Measurements from ENCODE around the gene GPRIN1.

Gene GPRIN1

DNA sequence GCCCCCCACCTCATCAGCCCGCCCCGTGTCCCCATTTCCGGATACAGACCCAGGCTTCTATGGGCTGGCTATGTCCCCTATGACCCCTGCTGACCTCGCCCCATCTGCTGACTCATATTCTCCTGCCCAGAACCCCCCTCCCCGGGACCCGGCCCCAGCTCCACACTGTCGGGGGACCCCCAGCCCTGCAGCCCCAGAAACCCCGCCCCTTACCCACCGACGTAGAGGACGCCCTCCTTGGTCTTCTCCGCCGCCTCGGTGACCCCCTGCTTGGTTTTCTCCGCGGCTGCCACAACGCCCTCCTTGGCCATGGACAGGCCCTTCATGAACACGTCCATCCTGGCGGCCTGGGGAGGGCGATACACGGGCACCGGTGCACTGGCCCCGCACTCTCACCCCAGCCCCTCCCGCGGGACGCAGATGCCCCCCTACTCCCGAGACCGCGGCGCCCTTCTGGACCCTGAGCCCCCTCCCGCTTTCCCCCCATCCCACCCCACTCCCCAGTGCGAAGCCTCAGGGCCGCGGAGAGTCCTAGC, 19.4 kb upstream of the GPRIN1 start:
- no peak overlapping the region for H3K4me3 ChIP-seq (ENCODE audit: severe bottlenecking)
- DNase-seq (ENCODE audit: low spot score) (no peak), ATAC-seq (ENCODE audit: low read depth) (no peak)
- TF ChIP-seq, protein P1, sequence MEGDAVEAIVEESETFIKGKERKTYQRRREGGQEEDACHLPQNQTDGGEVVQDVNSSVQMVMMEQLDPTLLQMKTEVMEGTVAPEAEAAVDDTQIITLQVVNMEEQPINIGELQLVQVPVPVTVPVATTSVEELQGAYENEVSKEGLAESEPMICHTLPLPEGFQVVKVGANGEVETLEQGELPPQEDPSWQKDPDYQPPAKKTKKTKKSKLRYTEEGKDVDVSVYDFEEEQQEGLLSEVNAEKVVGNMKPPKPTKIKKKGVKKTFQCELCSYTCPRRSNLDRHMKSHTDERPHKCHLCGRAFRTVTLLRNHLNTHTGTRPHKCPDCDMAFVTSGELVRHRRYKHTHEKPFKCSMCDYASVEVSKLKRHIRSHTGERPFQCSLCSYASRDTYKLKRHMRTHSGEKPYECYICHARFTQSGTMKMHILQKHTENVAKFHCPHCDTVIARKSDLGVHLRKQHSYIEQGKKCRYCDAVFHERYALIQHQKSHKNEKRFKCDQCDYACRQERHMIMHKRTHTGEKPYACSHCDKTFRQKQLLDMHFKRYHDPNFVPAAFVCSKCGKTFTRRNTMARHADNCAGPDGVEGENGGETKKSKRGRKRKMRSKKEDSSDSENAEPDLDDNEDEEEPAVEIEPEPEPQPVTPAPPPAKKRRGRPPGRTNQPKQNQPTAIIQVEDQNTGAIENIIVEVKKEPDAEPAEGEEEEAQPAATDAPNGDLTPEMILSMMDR (IDR thresholded peaks at IDR 0.05; ENCODE audit: poor library complexity, severe bottlenecking) = no peak
- H3K4me1 ChIP-seq (ENCODE audit: insufficient read depth, poor library complexity, severe bottlenecking) = peaks cover 14% of the 10 kb centered on the region
- H3K27ac ChIP-seq (ENCODE audit: poor library complexity, severe bottlenecking) = no peak overlapping the region
- H3K9me3 ChIP-seq (ENCODE audit: severe bottlenecking) = no peaks in the 10 kb centered on the region
- no peaks in the 10 kb centered on the region for H3K36me3 ChIP-seq (ENCODE audit: low read depth)
- peaks cover 43% of the 10 kb centered on the region for H3K27me3 ChIP-seq (ENCODE audit: insufficient read depth, poor library complexity, severe bottlenecking)

DNA sequence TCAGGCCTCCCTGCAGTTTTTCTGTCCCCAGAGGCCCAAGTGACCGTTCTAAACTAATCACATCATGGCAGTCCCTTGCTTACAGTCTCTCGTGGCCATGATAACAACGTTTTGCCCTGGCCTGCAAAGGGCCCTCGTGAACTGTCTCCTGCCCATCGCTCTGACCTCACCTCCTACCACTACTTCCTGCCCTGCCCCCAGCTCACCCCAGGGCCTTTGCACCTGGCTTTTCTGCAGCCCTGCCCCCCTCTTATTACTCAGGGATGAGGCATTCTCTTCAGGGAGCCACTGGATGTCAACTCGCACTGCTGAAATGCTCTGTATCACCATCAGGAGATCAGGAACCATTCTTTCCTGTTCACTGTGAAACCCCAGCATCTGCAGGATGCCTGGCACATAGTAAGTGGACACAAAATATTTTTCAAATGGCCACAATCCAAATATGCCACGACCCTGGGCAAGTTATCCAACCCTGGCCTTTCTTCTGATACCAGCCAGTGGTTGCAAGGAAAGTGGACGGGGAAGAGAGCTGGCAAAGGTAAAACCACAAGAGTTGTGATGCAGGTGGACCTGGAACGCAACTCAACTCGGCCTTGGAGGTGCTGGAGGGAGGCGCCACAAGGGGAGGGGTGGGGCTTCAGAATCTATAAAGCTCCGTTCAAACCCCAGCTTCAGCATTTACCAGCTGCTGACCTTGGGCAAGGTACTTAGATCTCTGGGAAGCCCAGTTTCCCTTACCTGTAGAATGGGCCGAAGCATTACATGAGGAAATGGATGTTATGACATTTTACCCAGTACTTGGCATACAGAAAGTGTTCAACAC, 18.7 kb upstream of the GPRIN1 start:
- ATAC-seq (ENCODE audit: low read depth) = no peak
- Histone ChIP-seq H3K36me3 (ENCODE audit: low read depth) (no peaks in the 10 kb centered on the region), H3K4me3 (ENCODE audit: severe bottlenecking) (no peak overlapping the region), H3K9me3 (ENCODE audit: severe bottlenecking) (no peaks in the 10 kb centered on the region), H3K27ac (ENCODE audit: poor library complexity, severe bottlenecking) (no peak overlapping the region), H3K4me1 (ENCODE audit: insufficient read depth, poor library complexity, severe bottlenecking) (peaks cover 14% of the 10 kb centered on the region), H3K27me3 (ENCODE audit: insufficient read depth, poor library complexity, severe bottlenecking) (peaks cover 38% of the 10 kb centered on the region)
- TF ChIP-seq, protein P1 (IDR thresholded peaks at IDR 0.05; ENCODE audit: poor library complexity, severe bottlenecking) = no peak
- DNase-seq (ENCODE audit: low spot score) = no peak

- peaks cover 14% of the 10 kb centered on the region for H3K4me1 ChIP-seq (ENCODE audit: insufficient read depth, poor library complexity, severe bottlenecking)
- H3K9me3 ChIP-seq (ENCODE audit: severe bottlenecking) = no peaks in the 10 kb centered on the region
- ATAC-seq (ENCODE audit: low read depth) (no peak), DNase-seq (ENCODE audit: low spot score) (no peak)
- no peaks in the 10 kb centered on the region for H3K36me3 ChIP-seq (ENCODE audit: low read depth)
- peaks cover 30% of the 10 kb centered on the region for H3K27me3 ChIP-seq (ENCODE audit: insufficient read depth, poor library complexity, severe bottlenecking)
- no peak overlapping the region for H3K27ac ChIP-seq (ENCODE audit: poor library complexity, severe bottlenecking)
- H3K4me3 ChIP-seq (ENCODE audit: severe bottlenecking) = no peak overlapping the region
- TF ChIP-seq, protein P1 (IDR thresholded peaks at IDR 0.05; ENCODE audit: poor library complexity, severe bottlenecking) = no peak
Observed at GRCh38 chr5:176627582-176627981, 17.6 kb upstream of the GPRIN1 start.

DNA sequence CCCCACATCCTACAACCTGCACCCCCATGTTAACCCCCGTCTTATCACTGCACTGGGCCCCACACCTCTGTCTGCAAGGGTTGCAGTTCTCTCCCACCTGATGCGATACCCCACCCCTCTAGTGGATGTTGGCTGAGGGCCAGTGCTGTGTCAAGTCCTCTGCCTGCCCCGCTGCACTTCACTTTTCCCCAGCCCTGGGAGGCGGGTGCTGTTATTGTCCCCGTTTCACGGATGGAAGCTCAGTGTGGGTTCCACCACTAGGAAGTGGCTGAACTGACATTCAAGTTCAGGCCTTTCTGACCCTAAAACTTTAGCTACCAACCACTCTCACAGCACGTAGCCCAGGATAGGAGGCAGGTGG, 16.9 kb upstream of the GPRIN1 start:
- Histone ChIP-seq H3K27me3 (ENCODE audit: insufficient read depth, poor library complexity, severe bottlenecking) (peaks cover 23% of the 10 kb centered on the region), H3K4me1 (ENCODE audit: insufficient read depth, poor library complexity, severe bottlenecking) (peaks cover 14% of the 10 kb centered on the region), H3K36me3 (ENCODE audit: low read depth) (no peaks in the 10 kb centered on the region), H3K4me3 (ENCODE audit: severe bottlenecking) (no peak overlapping the region), H3K27ac (ENCODE audit: poor library complexity, severe bottlenecking) (no peak overlapping the region), H3K9me3 (ENCODE audit: severe bottlenecking) (no peaks in the 10 kb centered on the region)
- TF ChIP-seq, protein P1 (IDR thresholded peaks at IDR 0.05; ENCODE audit: poor library complexity, severe bottlenecking) = no peak
- peak; percentile 67 for DNase-seq (ENCODE audit: low spot score)
- ATAC-seq (ENCODE audit: low read depth) = no peak

Measured in RWPE2 (cell line).